Heart left ventricle (tissue), 13 donors: ENCODE measurements around the gene UBE2M.
"Not testable (repeated sequence)": the region's sequence is repeated elsewhere in the genome, so short reads cannot be mapped to it uniquely, and the experiment has no call there.

Source experiments
- CTCF ChIP-seq, 12 donors: fragments of 200-600 bp; sonication (generic) in 4 of 12; IDR thresholded peaks; one replicate each; pipeline versions ENCODE4 v1.5.0 to v1.8.0; 2018 to 2022; ENCODE audit warnings: antibody characterized with exemption in 12 of 12, mild to moderate bottlenecking in 5 of 12
- POLR2A ChIP-seq, 2 donors: fragments of 450-650 bp; IDR thresholded peaks; one replicate each; pipeline ENCODE4 v1.6.1; 2017; ENCODE audit warnings: antibody characterized with exemption in 2 of 2, mild to moderate bottlenecking in 2 of 2, moderate library complexity in 2 of 2
- donor health status: ischemic (EF 13 %, LVEDD 7.1; RV severe dilation, severe dysfunction).
- donor health status: DM: no; HTN: yes; CAD: no.
- donor health status: DM: no; HTN: no; CAD: no.
- donor health status: ischemic (EF 25% LVEDD 6.9; RV normal size, moderate dysfunction).
- donor health status: ischemic (EF 25% LVEDD 5.7; RV mildly dilated, moderate dysfunction).
- donor health status: ischemic (EF 35%, LVEDD 5.7; RV mildly dilated, moderate dysfunction).
- donor health status: nonischemic (EF 11% LVEDD 7.7; RV severe dilation, severe dysfunction).
- donor health status: DM: yes; HTN: yes; CAD: no.
- donor health status: PGD.
- donor health status: ischemic (EF 29% LVEDD 5.4; RV normal size, mild dysfunction).
- donor health status: nonischemic (EF 23%, LVEDD 6.1; RV moderate dilation, normal function).

- not testable (repeated sequence) for TF ChIP-seq CTCF, POLR2A (IDR thresholded peaks at IDR 0.05)
Observed at GRCh38 chr19:58607213-58607612, 48.8 kb upstream of the UBE2M start.
